Middle frontal gyrus (tissue), 1 donor: ENCODE results near the gene TXNIP.

Experiments used
- DNase-seq: peaks from one replicate; pipeline ENCODE4 v3.0.0-alpha.2; 2015; ENCODE audit warnings: low spot score; ENCODE audit errors: extremely low spot score

The TXNIP gene

DNA sequence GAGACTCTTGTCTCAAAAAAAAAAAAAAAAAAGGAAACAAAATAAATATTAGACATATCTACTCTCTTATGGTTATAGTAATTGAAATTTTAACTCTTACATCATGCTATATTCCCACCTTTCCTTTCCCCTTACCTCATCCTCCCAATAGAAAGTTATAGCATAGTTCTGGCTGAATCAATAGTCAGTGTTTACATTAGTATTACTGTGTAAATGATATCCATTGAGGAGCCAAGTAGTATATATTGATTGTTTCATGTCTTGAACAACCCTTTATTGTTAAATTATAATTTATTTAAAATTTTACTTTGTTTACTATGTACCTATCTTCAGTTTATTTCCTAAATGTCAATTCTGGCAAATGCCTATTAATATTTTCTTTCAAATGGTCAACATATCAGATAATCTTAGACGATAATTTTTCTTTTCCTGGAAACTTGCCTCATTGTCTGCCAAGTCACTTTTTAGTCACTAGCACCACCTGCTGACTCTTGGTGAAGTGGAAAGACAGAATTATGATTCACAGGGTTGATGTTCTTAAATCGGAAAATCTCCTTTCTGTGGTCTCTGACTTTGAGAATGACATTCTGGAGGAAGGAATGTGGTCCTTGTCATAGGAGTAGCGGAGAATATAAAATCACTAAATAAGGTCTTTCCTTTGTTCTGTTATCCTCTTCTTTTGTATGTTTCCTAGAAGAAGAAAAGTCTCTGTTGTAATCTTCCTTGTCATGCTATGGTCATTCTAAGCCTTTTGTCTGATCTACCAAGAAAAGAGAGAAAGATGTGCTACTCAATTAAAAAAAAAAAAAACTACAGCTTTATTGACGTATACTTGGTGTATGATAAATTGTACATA lies 16.6 kb upstream of the TXNIP start:
- DNase-seq, result peak; percentile 31

DNA sequence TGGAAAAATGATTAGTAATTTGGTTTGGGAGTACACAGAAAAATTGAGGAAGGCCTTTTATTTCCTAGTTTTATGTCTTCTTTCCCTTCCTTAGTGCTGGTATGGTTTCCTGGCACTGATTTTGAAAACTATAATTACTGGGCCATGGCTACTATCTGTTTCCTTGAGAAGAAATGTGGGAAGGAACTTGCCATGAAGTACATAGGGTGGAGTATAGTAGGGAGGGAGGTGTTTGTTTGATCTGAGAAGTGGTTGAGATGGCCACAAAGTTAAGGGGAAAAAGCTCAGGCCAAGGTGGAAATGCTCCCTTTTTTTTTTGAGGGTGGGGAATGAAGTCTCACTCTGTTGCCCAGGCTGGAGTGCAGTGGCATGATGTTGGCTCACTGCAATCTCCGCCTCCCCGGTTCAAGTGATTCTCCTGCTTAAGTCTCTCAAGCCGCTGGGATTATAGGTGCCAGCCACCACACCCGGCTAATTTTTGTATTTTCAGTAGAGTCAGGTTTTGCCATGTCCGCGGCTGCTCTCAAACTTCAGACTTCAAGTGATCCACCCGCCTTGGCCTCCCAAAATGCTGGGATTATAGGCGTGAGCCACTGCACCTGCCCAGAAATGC lies 13.9 kb upstream of the TXNIP start:
- DNase-seq, result no peak

DNA sequence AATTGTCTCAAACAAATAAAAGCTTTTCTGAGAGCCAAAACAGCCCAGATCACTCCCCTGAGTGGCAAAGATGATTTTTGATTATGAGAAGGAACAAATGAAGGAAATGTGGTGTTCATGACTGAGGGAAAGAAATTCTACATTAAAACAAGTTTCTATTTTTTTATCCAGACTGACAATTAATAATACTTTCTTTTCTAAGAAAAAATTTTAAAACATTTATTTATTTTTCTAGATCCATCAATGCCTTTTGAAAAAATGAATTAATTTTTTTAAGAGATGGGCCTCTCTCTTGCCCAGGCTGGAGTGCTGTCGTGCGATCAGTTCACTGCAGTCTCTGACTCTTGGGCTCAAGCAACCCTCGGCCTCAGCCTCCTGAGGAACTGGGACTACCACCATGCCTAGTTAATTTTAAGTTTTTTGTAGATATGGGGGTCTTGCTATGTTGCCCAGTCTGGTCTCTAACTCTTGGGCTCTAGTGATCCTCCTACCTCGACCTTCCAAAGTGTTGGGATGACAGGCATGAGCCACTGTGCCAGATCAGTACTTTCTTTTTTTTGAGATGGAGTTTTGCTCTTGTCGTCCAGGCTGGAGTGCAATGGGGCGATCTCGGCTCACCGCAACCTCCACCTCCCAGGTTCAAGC lies 11.2 kb upstream of the TXNIP start:
- no peak for DNase-seq

DNA sequence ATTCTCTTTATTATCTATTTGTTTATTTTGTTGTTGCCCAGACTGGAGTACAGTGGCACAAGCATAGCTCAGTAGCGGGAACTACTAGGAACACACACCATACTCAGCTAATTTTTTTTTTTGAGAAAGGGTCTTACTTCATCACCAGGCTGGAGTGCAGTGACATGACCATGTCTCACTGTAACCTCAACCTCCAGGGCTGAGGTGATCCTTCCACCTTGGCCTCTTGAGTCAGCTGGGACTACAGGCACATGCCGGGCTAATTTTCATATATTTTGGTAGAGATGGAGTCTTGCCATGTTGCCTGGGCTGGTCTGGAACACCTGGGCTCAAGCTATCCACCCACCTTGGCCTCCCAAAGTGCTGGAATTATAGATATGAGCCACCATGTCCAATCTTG lies 5.3 kb upstream of the TXNIP start:
- DNase-seq, result no peak

DNA sequence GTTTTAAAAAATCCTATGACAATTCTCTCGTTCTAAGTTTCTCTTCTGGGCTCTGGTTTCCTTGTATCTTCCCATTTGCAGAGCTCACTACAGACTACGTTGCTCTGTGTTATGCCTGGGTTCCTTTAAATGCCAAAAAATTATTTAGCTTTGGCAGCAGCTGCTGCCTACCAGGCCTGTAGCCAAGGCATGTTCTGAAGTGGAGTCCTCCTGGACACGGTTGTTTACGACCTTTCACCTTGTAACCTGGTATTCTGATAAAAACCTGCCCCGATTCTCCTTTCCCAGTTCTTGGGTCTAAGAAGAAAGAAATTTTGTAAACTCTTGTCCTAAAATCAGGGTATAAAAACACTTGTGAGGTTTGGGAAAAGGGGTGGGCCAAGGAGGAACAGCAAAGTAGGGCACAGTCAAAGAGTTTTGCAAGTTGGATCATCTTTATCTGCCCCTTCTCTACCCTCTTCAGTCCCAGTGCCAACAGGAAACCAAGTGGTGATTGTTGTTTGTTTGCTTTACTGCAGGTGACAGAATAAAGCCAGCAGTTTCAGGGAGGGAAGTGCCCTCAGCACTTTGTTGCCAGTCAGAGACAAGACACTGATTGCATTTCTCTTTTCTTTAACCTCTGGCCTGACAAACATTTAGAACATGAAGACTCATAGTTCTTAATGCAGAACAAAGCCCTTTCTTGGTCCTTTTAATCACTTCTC lies 3.1 kb upstream of the TXNIP start:
- DNase-seq, result no peak

DNA sequence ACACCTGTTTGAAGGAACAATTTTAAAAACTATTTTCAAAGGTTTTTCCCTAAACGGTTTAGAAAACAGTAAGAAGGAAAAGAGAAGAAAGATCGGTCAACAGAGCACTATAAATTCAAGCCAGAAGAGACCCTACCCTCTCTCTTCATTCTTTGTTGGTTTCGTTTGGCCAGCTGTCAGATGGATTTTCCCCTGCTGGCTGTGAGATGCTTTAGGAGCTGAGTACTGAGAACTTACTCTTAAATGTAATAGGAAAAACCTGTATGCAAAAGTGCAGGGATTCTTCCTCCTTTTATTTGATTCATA lies 1.3 kb upstream of the TXNIP start:
- no peak for DNase-seq

DNA sequence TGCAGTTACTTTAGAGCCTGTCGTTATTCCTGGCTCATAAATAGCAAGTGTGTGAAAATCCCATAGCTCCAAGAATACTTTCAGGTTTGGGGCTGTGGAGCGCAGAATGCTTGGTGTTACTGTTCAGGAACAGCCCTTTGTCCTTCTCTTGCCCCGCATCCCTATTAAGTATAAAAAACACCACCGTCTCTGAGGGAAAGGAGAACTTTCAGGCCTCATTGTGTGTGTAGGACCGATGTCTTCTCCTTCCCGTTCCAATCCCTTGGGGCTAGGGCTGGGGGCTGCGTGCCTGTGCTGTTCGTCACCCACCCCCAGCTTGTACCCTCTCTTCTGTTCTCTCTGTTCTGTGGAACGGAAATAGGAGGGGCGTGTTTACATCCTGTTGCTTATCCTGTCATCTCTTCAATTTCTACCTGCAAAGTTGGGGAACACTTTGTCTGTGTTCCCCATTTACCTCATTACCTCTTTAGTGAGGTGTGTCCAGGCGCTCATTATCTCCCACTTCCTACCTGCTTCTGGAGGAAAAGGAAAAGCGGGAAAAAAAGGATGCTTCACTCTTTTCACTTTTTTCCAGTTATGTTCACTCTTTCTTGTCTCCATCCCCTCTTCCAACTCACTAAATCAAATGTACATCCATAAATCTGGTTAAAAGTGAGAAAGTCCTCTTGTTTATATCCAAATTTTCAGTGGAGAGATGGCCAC lies 788 bp upstream of the TXNIP start:
- DNase-seq, result no peak

DNA sequence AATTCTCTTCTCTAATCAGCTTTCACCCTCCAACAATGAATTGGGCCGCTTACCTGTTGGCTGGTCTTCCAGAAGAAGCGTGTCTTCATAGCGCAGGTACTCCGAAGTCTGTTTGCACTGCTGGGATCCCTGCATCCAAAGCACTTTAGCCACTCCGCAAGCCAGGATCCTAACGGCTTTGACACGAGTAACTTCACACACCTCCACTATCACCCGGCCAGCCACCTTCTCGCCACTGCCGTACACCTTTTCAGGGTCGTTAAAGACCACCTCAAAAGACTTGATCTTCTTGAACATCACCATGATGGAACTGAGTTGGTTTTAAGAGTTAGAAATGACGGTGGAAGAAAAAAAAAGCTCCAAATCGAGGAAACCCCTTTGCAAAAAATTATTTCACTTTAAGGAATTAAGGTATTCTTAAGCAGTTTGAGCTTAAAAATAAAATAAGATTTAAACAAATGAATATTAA lies 381 bp downstream of the TXNIP start:
- no peak for DNase-seq

DNA sequence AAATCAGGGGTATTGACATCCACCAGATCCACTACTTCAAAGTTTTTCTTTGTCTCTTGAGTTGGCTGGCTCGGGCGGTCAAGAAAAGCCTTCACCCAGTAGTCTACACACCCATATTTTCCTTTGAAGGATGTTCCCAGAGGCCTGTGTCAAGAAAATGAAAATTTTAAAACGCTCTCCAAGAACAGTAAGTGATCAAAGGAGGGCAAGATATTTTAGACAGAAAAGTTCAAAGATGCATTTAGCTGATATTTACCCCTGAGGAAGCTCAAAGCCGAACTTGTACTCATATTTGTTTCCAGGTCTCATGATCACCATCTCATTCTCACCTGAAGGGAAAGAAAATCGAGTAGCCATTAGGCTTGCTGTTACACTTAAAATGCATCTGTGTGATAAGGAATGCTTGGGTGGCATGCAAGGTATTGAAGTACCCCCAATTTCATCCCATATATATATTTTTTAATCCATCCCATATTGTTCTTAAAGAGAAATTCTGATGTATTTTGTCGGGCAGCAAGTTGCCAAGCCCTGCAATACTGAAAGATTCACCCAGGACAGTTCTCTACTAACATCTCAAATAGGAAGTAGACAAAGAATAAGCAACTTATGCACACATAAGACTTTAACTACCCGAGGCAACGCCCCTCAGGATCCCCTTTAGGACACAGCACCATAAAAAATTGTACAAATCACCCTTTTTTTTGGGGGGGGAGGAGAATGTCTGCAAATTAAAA lies 1.1 kb downstream of the TXNIP start:
- no peak for DNase-seq

DNA sequence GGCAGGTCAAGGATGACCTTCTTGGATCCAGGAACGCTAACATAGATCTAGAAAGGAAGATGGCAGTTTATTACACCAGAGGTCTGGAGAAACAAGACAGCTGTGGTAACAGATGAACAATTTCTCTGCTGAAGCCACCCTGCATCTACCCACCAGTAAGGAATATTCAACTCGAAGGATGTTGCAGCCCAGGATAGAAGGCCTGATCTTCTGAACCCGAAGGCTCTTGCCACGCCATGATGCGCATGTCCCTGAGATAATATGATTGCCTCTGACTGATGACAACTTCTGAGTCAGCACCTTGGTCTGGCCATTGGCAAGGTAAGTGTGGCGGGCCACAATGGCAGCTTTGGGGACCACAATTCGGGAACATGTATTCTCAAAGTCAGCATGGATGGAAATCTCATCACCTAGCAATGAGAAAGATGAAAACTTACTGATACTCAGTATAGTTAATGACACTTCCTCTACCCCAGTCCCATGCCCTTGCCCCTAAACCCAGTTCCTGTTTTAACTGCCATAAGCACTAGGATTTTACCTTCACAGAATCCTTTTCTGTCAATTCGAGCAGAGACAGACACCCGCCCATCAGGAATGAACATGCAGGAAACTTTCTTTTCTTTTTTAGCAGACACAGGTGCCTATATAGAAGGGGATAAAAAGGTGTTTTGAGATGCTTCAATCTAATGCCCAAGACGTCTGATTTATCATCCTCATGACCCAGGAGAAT lies 1.8 kb downstream of the TXNIP start:
- DNase-seq, result no peak

DNA sequence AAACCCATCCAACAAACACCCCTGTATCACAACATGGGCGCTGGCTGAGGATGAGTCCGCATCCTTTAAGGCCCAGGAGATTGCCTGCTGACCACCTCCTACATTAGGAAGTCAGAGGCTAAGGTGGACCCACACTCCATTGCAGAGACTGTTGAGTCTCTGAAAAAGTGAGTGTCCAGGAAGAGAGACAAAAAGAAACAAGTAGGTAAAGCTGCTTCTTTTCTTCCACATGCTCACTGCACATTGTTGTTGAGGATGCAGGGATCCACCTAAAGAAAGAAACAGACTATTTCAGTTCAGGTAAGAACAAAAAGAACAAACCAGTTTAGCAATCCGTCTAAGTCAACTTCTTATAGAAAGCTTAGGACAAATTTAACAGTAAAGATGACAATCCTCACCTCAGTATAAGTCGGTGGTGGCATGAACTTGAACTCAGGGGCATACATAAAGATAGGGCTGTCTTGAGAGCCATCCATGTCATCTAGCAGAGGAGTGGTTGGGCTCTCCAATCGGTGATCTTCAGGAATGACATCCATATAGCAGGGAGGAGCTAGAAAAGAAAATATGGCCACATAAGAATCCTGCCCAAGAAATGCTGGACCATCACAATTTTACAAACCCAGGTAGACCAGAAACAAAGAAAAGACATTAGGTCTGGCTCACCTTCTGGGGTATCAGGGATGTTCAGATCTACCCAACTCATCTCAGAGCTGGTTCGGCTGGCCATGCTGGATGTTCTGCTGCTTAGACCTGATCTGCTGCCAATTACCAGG lies 2.6 kb downstream of the TXNIP start:
- no peak for DNase-seq

DNA sequence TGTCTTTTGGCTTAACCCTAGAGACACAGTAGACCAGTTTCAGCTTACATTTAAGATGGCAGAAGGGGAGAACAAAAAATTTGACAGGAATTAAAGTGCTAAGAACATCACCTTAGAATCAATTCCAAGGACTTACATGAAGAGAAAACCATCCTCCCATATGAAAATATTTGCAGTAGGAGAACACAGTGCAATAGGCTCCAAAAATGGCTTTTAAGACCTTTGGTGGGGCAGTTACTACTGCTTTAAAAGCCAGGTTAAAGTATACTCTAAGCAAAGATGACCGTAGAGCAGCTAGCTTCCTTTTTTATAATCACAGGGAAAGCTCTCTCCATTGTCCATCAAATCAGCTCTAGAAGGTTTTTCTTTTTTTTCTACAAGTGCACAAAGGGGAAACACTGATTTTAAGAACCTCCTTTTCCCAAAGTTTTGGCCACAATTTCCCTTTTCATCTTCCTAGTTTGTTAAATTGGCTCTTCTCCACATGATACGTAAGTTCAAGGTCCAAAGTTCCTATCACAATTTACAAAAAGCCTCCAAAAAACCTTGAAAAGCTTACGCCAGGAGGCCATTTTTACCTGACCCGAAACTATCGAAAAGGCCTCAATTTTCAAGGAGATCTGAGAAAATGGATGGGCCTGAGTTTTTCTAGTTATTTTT lies 3.3 kb downstream of the TXNIP start:
- DNase-seq, result no peak

DNA sequence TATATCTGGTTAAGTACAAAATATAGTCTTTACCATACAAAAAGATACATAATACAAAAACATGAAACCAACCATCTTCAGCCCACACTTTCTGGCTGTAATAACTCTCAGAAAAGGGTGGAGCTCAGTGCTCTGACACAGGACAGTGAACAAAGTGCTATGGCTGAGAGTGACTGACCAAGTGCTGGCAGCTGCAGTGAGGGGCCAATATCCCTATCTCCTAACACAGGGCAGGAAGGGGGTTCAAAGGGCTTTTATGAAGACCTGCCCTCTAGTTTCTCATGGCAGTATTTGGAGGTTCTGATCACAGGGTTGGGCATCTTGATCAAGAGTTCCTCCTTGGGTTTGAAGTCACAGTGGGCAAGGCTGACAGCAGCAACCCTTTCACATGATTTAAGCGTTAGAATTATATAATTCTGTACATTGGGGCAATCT lies 3.9 kb downstream of the TXNIP start:
- DNase-seq, result no peak

DNA sequence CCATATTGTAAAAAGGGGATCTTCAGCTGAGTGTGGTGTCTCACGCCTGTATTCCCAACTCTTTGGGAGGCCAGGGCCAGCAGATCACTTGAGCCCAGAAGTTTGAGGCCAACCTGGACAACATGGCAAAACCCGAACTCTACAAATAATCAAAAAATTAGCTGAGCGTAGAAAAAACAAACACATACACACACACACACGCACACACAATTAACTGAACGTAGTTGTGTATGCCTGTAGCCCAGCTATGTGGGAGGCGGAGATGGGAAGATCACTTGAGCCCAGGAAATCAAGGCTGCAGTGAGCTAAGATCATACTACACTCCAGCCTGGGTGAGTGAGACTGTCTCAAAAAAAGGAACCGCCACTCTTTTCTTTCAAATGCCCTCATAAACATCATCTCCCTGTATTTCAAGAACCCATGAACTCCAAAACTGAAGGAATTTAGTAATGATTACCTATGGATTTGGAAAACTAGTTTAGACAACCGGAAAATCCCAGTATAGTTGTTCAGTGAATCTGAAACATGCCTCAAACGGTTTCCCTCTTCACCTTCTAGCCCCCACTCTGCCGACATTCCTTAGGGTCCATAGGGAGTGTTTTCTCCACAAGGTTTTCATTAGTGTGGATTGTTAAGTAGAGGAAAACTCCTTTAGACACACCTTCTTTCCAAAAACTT lies 4.5 kb downstream of the TXNIP start:
- no peak for DNase-seq

DNA sequence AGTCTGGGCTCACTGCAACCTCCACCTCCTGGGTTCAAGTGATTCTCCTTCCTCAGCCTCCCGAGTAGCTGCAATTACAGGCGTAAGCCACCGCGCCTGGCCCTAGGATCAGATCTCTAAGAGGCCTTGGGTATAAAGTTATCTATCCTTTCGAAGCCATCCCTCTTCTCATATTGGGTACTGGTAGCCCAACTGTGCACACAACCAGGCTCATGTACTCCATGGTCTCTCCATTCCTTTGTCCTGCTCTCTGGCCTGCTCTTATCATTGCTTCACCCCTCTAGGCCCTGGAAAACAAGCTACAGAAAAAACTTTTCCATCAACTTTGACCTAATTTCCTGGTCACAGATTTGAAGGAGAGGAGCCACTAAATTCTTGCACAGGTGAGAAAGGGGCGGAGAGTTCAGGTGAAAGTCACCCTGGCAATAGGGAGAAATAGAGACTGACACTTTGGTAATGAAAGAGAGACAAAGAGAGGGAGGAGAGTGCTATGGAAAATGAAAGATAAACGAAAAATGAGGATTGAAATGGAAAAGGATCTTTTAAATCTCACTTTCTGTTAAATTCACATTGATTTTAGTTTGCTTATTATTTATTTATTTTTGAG lies 6.0 kb downstream of the TXNIP start:
- DNase-seq, result no peak

DNA sequence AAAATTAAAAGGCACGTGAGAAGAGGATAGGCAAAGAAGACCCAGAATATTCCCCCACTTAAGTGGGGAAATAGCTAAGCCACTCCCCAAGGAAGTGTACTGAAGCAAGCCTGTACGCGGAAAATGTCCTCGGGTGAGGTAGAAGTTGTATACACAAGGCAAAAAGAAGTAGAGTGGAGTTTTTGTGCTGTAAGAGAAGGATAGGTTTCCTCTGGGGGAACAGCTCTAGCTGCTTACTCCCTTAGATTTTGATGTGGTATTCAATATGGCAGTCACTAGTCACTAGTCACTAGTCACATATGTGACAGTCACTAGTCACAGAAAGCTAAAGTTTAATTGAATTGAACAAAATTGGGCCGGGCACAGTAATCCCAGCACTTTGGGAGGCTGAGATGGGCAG lies 7.6 kb downstream of the TXNIP start:
- DNase-seq, result no peak

DNA sequence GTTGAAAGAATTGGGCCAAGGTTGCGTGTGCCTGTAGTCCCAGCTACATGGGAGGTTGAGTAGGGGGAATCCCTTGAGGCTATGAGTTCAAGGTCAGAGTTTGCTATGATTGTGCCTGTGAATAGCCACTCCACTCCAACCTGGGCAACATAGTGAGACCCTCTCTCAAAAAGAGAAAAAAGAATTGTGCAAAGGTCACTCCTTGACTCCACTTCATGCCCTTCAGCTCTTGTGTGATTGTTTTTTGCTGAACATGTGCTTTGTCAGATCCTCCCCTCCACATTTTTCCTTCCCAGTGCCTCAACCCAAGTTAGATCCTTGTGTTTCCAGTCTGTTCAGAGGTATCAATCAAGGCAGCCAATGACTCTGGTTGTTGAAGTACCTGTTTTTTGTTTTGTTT lies 8.5 kb downstream of the TXNIP start:
- DNase-seq, result no peak

DNA sequence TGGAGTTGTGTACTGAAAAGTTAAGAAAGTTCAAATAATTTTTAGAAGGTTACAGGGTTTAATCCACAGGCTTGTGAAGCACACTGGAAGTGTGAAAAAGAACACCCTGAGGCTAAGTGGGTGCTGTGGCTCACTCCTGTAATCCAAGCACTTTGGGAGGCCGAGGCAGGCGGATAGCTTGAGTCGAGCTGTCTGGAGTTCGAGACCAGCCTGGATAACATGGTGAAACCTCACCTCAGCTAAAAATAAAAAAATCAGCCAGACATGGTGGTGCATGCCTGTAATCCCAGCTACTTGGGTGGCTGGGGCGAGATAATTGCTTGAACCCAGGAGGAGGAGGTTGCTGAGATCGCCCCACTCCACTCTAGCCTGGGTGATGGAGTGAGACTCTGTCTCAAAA lies 9.8 kb downstream of the TXNIP start:
- no peak for DNase-seq
